Sigmoid colon (tissue), 4 donors: Measurements from ENCODE around the gene PRR27.

Experiments used
- POLR2A ChIP-seq, 2 donors: fragments of 450-650 bp; IDR thresholded peaks; one replicate each; pipeline ENCODE4 v1.6.1; 2016; ENCODE audit warnings: antibody characterized with exemption in 2 of 2, mild to moderate bottlenecking in 2 of 2, moderate library complexity in 2 of 2
- POLR2AphosphoS5 ChIP-seq, 4 donors: sonication (generic); formaldehyde crosslinking; IDR thresholded peaks; one replicate each; pipeline ENCODE4 v1.6.1; 2017; ENCODE audit warnings: antibody characterized with exemption in 4 of 4
- TF ChIP-seq, protein P1 (sequence below), 4 experiments: fragments of 450-650 bp in 3 of 4; fragments of 200-600 bp in 1 of 4; IDR thresholded peaks; one replicate each; pipeline ENCODE4 v1.5.1; 2016 to 2019; ENCODE audit warnings: antibody characterized with exemption in 4 of 4, mild to moderate bottlenecking in 3 of 4, moderate library complexity in 2 of 4

DNA sequence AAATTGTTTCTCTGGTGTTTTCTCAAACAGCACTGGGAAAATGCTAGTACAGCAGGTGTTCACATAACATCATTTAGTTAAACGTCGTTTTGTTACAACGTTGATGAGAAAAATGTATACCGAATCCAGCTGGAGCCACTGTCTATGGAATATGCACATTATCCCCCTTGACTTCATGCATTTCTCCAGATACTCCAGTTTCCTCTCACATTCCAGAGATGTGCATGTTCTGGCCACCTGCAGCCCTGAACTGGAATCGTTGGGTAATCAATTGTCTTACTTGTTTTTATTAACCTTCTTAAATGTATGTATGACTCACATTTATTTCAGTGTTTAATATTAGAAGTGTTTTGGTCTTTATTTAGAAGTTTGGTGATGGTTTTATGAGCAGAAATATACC is 23.1 kb downstream of the PRR27 start:
- TF ChIP-seq POLR2A (IDR thresholded peaks at IDR 0.05) (no peak), POLR2AphosphoS5 (IDR thresholded peaks at IDR 0.05) (no peak)
- TF ChIP-seq, protein P1, sequence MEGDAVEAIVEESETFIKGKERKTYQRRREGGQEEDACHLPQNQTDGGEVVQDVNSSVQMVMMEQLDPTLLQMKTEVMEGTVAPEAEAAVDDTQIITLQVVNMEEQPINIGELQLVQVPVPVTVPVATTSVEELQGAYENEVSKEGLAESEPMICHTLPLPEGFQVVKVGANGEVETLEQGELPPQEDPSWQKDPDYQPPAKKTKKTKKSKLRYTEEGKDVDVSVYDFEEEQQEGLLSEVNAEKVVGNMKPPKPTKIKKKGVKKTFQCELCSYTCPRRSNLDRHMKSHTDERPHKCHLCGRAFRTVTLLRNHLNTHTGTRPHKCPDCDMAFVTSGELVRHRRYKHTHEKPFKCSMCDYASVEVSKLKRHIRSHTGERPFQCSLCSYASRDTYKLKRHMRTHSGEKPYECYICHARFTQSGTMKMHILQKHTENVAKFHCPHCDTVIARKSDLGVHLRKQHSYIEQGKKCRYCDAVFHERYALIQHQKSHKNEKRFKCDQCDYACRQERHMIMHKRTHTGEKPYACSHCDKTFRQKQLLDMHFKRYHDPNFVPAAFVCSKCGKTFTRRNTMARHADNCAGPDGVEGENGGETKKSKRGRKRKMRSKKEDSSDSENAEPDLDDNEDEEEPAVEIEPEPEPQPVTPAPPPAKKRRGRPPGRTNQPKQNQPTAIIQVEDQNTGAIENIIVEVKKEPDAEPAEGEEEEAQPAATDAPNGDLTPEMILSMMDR (IDR thresholded peaks at IDR 0.05) = no peak
